Measurements from ENCODE around the gene ANGEL2.

Gene ANGEL2

DNA sequence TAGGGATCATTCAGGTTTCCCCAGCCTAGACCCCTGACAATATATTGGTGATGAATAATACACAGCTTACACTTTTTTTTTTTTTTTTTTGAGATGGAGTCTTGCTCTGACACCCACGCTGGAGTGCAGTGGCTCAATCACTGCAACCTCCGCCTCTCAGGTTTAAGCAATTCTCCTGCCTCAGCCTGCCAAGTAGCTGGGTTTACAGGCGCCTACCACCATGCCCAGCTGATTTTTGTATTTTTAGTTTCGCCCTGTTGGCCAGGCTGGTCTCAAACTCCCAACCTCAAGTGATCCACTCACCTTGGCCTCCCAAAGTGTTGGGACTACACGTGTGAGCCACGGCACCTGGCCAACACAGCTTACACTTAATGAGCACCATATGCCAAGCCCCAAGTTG lies 58.1 kb downstream of the ANGEL2 start:
- peak overlapping the region; percentile 37; the same call in 1 of the 2 replicates for H3K27ac ChIP-seq (ENCODE audit: low read depth, low read length)
- no peak overlapping the region for H3K9ac ChIP-seq (ENCODE audit: low read depth, low read length)
- WGBS, result 92% methylated on average over 6 of the region's 6 CpGs

DNA sequence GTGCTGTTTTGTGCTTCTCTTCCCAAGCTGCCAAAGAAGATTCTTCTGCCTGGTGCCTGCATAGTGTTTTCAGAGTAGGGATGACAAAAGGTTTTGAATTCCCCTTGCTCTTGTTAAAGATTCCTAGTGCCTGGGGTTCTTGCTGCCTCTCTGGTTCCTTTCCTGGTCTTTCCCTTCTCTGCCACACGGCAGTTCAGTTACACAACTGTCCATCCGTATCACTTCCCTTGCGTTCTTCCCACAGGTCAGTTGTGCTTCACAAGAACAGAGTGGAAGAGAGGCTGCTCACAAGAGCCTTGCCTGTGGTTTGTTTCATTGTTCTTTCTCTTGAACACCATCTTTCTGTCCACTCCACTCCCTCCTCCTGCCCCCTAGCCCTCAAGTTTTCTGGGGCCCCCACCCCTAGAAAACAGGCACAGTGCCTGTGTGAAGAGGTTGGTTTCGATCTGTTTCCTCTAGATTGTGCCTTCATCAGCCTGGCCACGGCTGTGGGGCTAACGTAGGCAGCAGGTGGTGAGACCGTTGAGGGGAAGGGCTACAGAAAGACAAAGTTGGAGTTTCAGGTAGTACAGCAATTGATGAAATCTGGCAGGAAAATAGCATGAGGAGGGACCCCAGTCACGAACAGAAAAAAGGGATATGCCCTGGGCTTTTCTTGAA lies 59.6 kb downstream of the ANGEL2 start:
- 89% methylated on average over 8 of the region's 8 CpGs for WGBS
- Histone ChIP-seq H3K27me3 (ENCODE audit: insufficient read depth, low read length) (0 out of 2 replicates have a peak, but pooled peaks cover 3% of the 10 kb centered on the region), H3K4me3 (ENCODE audit: low read length) (no peak overlapping the region), H3K9me3 (ENCODE audit: insufficient read depth, low read depth, low read length) (no peaks in the 10 kb centered on the region), H3K36me3 (ENCODE audit: insufficient read depth, low read length) (peaks cover 96% of the 10 kb centered on the region), H3K27ac (ENCODE audit: low read depth, low read length) (peak overlapping the region; percentile 46; the same call in 1 of the 2 replicates), H3K9ac (ENCODE audit: low read depth, low read length) (no peak overlapping the region), H3K4me1 (ENCODE audit: insufficient read depth, low read length) (peaks cover 22% of the 10 kb centered on the region; the same call in 1 of the 2 replicates)

More for the DNA sequence above, 58.1 kb downstream of the ANGEL2 start:
- Histone ChIP-seq H3K36me3 (ENCODE audit: insufficient read depth, low read length) (peaks cover 100% of the 10 kb centered on the region), H3K4me1 (ENCODE audit: insufficient read depth, low read length) (peaks cover 15% of the 10 kb centered on the region; the same call in 1 of the 2 replicates), H3K4me3 (ENCODE audit: low read length) (no peak overlapping the region), H3K27me3 (ENCODE audit: insufficient read depth, low read length) (no peaks in the 10 kb centered on the region), H3K9me3 (ENCODE audit: insufficient read depth, low read depth, low read length) (no peaks in the 10 kb centered on the region)

DNA sequence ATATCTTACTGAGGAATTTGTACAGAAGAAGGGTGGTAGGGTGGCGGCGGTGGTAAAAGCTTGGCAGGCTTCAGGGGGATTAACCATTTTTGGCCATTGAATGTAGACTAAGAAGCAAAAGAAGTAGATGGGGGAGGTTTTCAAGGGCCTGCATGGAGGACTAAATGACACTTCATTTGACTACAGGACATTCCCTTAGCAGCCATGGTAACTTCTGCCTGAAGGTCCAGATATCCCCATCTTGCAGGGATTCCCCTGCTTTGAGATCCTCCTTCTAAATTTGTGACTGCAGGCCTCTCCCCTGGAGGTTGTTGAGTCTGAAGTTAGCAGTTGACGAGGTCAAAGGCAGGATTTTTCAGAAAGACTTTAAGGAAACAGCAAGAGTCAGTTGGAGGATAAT lies 60.6 kb downstream of the ANGEL2 start:
- 88% methylated on average over 3 of the region's 3 CpGs for WGBS
- H3K27me3 ChIP-seq (ENCODE audit: insufficient read depth, low read length), result 0 out of 2 replicates have a peak, but pooled peaks cover 3% of the 10 kb centered on the region

DNA sequence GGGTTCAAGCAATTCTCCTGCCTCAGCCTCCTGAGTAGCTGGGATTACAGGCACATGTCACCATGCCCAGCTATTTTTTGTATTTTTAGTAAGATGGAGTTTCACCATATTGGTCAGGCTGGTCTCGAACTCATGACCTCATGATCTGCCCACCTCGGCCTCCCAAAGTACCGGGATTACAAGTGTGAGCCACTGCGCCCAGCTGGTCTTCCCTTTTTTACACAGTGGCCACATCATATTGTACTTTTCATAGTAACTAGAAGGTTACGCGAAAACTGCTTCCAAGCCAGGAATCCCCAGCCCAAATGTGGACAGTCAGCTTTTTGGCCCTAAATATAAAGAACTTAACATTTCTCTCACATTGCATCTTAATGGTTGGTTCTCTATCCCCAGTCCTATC lies 61.2 kb downstream of the ANGEL2 start:
- Histone ChIP-seq H3K9ac (ENCODE audit: low read depth, low read length) (no peak overlapping the region), H3K9me3 (ENCODE audit: insufficient read depth, low read depth, low read length) (no peaks in the 10 kb centered on the region), H3K27ac (ENCODE audit: low read depth, low read length) (no peak overlapping the region), H3K4me1 (ENCODE audit: insufficient read depth, low read length) (peaks cover 27% of the 10 kb centered on the region; the same call in 1 of the 2 replicates), H3K27me3 (ENCODE audit: insufficient read depth, low read length) (peaks cover 7% of the 10 kb centered on the region; the same call in 1 of the 2 replicates), H3K4me3 (ENCODE audit: low read length) (no peak overlapping the region), H3K36me3 (ENCODE audit: insufficient read depth, low read length) (peaks cover 80% of the 10 kb centered on the region)
- 93% methylated on average over 6 of the region's 6 CpGs for WGBS

More for the DNA sequence above, 60.6 kb downstream of the ANGEL2 start:
- Histone ChIP-seq H3K4me1 (ENCODE audit: insufficient read depth, low read length) (peaks cover 22% of the 10 kb centered on the region; the same call in 1 of the 2 replicates), H3K27ac (ENCODE audit: low read depth, low read length) (peak overlapping the region; percentile 46; the same call in 1 of the 2 replicates), H3K9me3 (ENCODE audit: insufficient read depth, low read depth, low read length) (no peaks in the 10 kb centered on the region), H3K9ac (ENCODE audit: low read depth, low read length) (no peak overlapping the region), H3K4me3 (ENCODE audit: low read length) (no peak overlapping the region), H3K36me3 (ENCODE audit: insufficient read depth, low read length) (peaks cover 86% of the 10 kb centered on the region)

DNA sequence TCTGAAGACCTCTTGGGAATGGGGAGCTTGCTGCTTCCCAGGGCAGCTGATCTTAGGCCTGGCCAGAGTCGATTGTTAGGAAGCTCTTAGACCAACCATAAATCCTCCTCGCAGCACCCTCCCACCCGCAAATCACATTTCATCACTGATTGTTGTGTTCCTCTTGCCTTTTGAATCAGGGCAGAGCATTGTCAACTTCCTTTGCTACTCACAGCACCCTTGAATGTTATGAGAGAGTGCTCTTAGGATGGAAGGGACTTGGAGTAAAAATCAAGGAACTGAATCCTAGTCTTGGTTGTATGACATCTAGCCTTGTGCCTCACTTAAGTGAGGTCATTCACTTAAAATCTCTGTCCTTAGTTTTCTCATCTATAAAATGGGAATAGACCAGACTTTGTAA lies 62.3 kb downstream of the ANGEL2 start:
- peaks cover 11% of the 10 kb centered on the region for H3K27me3 ChIP-seq (ENCODE audit: insufficient read depth, low read length)
- no peaks in the 10 kb centered on the region for H3K9me3 ChIP-seq (ENCODE audit: insufficient read depth, low read depth, low read length)
- no peak overlapping the region for H3K9ac ChIP-seq (ENCODE audit: low read depth, low read length)
- peaks cover 27% of the 10 kb centered on the region; the same call in 1 of the 2 replicates for H3K4me1 ChIP-seq (ENCODE audit: insufficient read depth, low read length)
- peaks cover 68% of the 10 kb centered on the region for H3K36me3 ChIP-seq (ENCODE audit: insufficient read depth, low read length)
- peak overlapping the region; percentile 96 for H3K4me3 ChIP-seq (ENCODE audit: low read length)
- 76% methylated on average over 3 of the region's 3 CpGs for WGBS
- H3K27ac ChIP-seq (ENCODE audit: low read depth, low read length), result peak overlapping the region; percentile 9; the same call in 1 of the 2 replicates

DNA sequence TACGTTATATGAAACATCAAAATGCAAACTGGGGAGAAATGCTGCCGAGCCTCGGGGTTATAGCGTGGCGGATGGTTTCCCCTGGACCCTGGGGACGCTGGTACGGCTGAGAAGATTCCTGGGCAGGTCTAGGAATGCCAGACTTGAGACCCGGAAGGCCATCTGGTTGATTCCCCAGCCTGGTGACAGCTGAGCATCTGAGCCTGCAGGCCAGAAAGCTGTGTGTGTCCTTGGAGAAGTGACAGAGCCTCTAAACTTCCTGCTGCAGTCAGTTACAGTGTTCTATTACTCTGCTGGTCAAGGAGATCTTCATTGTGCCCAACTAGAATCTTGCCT lies 63.1 kb downstream of the ANGEL2 start:
- Histone ChIP-seq H3K27ac (ENCODE audit: low read depth, low read length) (no peak overlapping the region), H3K9ac (ENCODE audit: low read depth, low read length) (peak overlapping the region; percentile 81; the same call in 1 of the 2 replicates), H3K4me3 (ENCODE audit: low read length) (peak overlapping the region; percentile 96), H3K9me3 (ENCODE audit: insufficient read depth, low read depth, low read length) (no peaks in the 10 kb centered on the region), H3K27me3 (ENCODE audit: insufficient read depth, low read length) (peaks cover 11% of the 10 kb centered on the region), H3K36me3 (ENCODE audit: insufficient read depth, low read length) (peaks cover 61% of the 10 kb centered on the region), H3K4me1 (ENCODE audit: insufficient read depth, low read length) (peaks cover 23% of the 10 kb centered on the region; the same call in 1 of the 2 replicates)
- 54% methylated on average over 8 of the region's 8 CpGs for WGBS

DNA sequence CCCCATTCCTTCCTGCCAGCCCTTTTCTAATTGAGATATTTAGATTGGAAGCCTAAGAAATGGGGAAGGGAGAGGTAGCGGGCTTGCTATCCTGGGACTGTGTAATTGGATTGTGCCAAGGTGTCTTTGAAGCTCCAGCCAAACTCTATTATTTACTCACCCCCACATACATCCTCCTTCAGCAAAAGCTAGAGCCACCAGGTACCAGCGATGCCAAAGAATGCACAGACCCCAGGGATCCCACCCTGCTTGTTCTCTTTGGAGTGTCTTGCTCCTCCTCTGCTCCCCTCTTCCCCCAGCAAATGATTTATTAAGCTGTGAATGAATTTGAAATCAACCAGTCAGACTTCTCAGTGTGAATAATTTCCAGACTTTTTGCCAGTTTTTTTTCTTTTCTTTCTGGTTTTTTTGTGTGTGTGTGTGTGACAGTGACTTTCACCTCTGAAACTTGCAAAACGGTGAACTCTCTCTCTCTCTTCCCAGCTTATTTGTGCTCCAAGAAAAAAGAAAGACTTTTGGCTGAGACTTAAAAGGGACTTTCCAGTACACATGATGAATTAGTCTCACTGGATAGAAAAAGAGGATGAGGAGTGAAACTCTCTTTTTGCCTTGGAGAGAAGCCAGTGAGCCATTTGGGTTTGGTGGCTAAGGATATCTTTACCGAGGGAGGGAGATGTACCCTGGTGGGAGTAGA lies 63.6 kb downstream of the ANGEL2 start:
- WGBS, result 18% methylated on average over 3 of the region's 4 CpGs
- Histone ChIP-seq H3K9me3 (ENCODE audit: insufficient read depth, low read depth, low read length) (no peaks in the 10 kb centered on the region), H3K27me3 (ENCODE audit: insufficient read depth, low read length) (peaks cover 11% of the 10 kb centered on the region), H3K4me3 (ENCODE audit: low read length) (peak overlapping the region; percentile 96), H3K27ac (ENCODE audit: low read depth, low read length) (0 out of 2 replicates have a peak overlapping the region, but pooled peaks have one; percentile 20), H3K36me3 (ENCODE audit: insufficient read depth, low read length) (peaks cover 56% of the 10 kb centered on the region), H3K9ac (ENCODE audit: low read depth, low read length) (peak overlapping the region; percentile 81), H3K4me1 (ENCODE audit: insufficient read depth, low read length) (peaks cover 23% of the 10 kb centered on the region; the same call in 1 of the 2 replicates)

DNA sequence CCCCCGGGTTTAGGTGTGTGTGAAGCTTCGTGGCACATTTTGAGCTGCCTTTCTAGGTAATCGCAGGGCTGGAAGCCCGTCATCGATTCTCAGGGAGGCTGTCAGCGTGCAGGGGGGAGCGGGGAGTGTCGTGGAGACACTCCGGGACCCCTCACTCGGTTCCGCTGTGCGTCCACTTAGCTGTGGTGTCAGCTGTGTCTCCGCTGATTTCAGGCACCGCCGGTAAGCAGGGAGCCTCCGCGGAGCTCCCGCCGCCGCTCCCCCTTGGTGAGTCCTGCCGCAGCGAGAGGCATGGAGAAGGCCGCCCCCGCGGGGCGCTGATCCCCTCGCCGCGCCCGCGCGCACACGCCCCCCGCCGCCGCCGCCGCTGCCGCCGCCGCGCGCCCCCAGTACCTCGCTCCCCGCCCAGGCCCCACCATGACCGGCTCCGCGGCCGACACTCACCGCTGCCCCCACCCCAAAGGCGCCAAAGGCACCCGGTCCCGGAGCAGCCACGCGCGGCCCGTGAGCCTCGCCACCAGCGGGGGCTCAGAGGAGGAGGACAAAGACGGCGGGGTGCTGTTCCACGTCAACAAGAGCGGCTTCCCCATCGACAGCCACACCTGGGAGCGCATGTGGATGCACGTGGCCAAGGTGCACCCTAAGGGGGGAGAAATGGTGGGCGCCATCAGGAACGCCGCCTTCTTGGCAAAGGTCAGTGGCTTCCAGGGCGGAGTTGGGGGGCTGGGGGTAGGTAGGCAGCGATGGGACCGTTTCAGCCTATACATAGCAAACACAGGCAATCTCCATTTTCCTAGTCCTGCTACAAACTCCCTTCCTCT lies 64.3 kb downstream of the ANGEL2 start:
- Histone ChIP-seq H3K4me3 (ENCODE audit: low read length) (peak overlapping the region; percentile 96), H3K27me3 (ENCODE audit: insufficient read depth, low read length) (peaks cover 11% of the 10 kb centered on the region), H3K9ac (ENCODE audit: low read depth, low read length) (peak overlapping the region; percentile 81), H3K4me1 (ENCODE audit: insufficient read depth, low read length) (peaks cover 25% of the 10 kb centered on the region), H3K36me3 (ENCODE audit: insufficient read depth, low read length) (peaks cover 49% of the 10 kb centered on the region), H3K9me3 (ENCODE audit: insufficient read depth, low read depth, low read length) (no peaks in the 10 kb centered on the region), H3K27ac (ENCODE audit: low read depth, low read length) (peak overlapping the region; percentile 56; the same call in 1 of the 2 replicates)
- WGBS, result 1% methylated on average over 71 of the region's 72 CpGs

DNA sequence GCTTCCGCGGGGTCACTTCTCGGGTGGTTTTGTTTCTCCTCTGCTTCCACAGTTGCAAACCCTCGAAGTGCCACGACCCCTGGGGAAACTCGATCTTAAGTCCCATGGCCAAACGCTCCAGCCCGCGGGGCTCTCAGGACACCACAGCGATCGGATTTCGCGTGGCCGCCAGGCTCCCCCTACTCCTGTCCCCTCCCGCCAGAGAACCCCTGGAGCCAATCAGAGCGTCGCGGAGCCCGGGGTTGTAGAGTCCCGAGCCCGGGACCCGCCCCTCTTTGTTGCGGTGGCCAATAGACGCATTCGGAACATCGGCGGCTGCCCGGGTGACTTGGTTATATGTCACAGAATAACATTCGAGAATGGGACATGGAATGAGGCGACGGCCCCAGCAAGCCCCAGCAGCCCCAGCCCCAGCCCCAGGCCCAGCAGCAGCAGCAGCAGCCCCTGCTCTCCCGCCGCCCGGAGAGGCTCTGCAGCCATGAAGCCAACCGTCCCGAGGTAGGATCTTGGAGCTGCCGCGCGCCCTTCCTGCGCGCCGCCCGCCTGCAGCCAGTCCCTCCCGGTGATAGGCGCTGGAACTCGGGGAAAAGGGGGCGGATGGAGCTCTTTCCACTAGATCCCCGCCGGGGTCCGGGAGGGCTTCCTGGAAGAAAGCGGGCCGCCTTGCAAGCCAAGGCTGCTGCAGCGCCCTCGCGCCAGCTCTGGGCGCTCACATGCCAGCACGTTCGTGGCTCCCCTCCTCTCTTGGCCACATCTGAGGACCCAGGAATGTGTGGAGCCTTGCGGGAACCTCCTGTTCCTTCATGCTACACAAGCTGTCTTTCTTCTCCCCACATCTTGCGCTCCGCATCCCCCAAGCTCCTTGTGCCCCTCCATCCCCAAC lies 65.2 kb downstream of the ANGEL2 start, which contains the start of gene VASH2:
Gene VASH2, plus strand, starts transcription at position 299 of the 883 bp plus-strand sequence. CDS start 1,002 bp downstream, outside the sequence.
- peaks cover 40% of the 10 kb centered on the region for H3K36me3 ChIP-seq (ENCODE audit: insufficient read depth, low read length)
- H3K27me3 ChIP-seq (ENCODE audit: insufficient read depth, low read length), result peaks cover 11% of the 10 kb centered on the region
- H3K4me3 ChIP-seq (ENCODE audit: low read length), result peak within 1 kb of the TSS; percentile 96
- H3K27ac ChIP-seq (ENCODE audit: low read depth, low read length), result peak within 1 kb of the TSS; percentile 56; the same call in 1 of the 2 replicates
- WGBS, result under 1% methylated on average over 61 of the region's 61 CpGs
- peaks cover 26% of the 10 kb centered on the region for H3K4me1 ChIP-seq (ENCODE audit: insufficient read depth, low read length)
- H3K9ac ChIP-seq (ENCODE audit: low read depth, low read length), result peak within 1 kb of the TSS; percentile 81
- no peaks in the 10 kb centered on the region for H3K9me3 ChIP-seq (ENCODE audit: insufficient read depth, low read depth, low read length)

DNA sequence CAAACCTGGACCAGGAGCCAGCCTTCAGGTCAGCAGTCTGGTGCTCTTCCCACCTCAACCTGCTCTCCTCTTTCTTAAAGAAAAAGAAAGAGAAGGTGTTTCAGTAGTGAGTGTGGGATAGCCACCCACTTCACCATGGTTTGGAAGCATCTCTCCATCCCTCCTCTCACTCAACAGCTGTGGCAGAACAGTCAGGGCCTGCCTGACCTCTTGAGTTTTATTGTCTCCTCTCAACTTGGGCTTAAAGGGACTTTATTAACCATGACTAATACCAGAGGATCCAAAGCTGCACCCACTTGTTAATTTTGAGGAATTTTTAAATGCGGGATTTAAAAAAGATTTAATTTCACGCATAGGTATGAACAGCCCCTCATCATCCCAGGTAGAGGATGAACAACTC lies 65.9 kb downstream of the ANGEL2 start:
- WGBS, result 80% methylated on average over 2 of the region's 2 CpGs
- Histone ChIP-seq H3K9me3 (ENCODE audit: insufficient read depth, low read depth, low read length) (no peaks in the 10 kb centered on the region), H3K4me1 (ENCODE audit: insufficient read depth, low read length) (peaks cover 23% of the 10 kb centered on the region), H3K27me3 (ENCODE audit: insufficient read depth, low read length) (peaks cover 11% of the 10 kb centered on the region), H3K4me3 (ENCODE audit: low read length) (peak overlapping the region; percentile 96), H3K36me3 (ENCODE audit: insufficient read depth, low read length) (peaks cover 33% of the 10 kb centered on the region), H3K9ac (ENCODE audit: low read depth, low read length) (peak overlapping the region; percentile 24; the same call in 1 of the 2 replicates), H3K27ac (ENCODE audit: low read depth, low read length) (no peak overlapping the region)

Measured in HUES64 (cell line).